HepG2 (cell line): ENCODE results near the gene PLCG1. TPM values are rescaled to one million over a fixed set of nuclear protein-coding genes. Genes with fewer than 3 reads are reported as not detected.

Experiments
- ATAC-seq: fragments of 200-7000 bp; cut with Tn5 transposase; 3 replicates; pipeline ENCODE4 v1.9.1; 2020; ENCODE audit warnings: mild to moderate bottlenecking, moderate library complexity
- BruUV-seq: library from RNA; stranded (reverse); fragments of 400-500 nt; replicated peaks from 2 replicates; lab custom pipeline; 2021; lab: Mats Ljungman, UMichigan
- CTCF ChIA-PET: fragments of 300-600 bp; formaldehyde crosslinking; extraction: SDS; loops from one replicate; lab custom pipeline; 2021; ENCODE audit warnings: low total read pairs, inconsistent platforms, low intra/inter-chr PET ratio; lab: Yijun Ruan, JAX
- POLR2A ChIA-PET: fragments of 350-600 bp; sonication (Branson Sonifier 250); formaldehyde crosslinking; loops from one replicate; lab custom pipeline; 2020; ENCODE audit warnings: antibody characterized with exemption, inconsistent platforms; lab: Yijun Ruan, JAX
- DNase-seq: peaks from one replicate; pipeline ENCODE4 v3.0.0-alpha.2; 2015; ENCODE audit warnings: low spot score
- FAIRE-seq: peaks from 3 replicates; lab custom pipeline; 2011; peaks lifted over from hg19 to GRCh38; lab: Jason Lieb, UNC
- H2AFZ ChIP-seq: one replicate; pipeline ENCODE4 v1.6.1; 2011; ENCODE audit warnings: low read length, inconsistent platforms
- H3K27ac ChIP-seq: fragments of 300-600 bp; 3 replicates; pipeline ENCODE4 v1.8.0; 2011; ENCODE audit warnings: mixed run types, mild to moderate bottlenecking, mixed read lengths, low read length, inconsistent platforms; ENCODE audit not compliant: insufficient read depth; ENCODE audit errors: extremely low read length
- H3K27me3 ChIP-seq, 2 experiments: fragments of 200-600 bp in 1 of 2; 2 replicates in 1 of 2; 3 replicates in 1 of 2; pipeline versions ENCODE4 v1.6.0 to v1.8.0; 2011; ENCODE audit warnings: low read length in 2 of 2, mild to moderate bottlenecking in 2 of 2, moderate library complexity in 2 of 2, inconsistent platforms in 1 of 2; ENCODE audit not compliant: insufficient read depth in 2 of 2, control insufficient read depth in 1 of 2
- H3K36me3 ChIP-seq, 2 experiments: fragments of 200-600 bp in 1 of 2; replicated peaks in 1 of 2; 2 replicates in 1 of 2; 3 replicates in 1 of 2; pipeline versions ENCODE4 v1.5.1 to v1.8.0; 2011; ENCODE audit warnings: low read length in 2 of 2, inconsistent platforms in 1 of 2; ENCODE audit not compliant: insufficient read depth in 2 of 2, control insufficient read depth in 1 of 2
- H3K4me1 ChIP-seq: 2 replicates; pipeline ENCODE4 v1.5.1; 2012; ENCODE audit warnings: low read length, inconsistent platforms; ENCODE audit not compliant: insufficient read depth
- H3K4me2 ChIP-seq: 2 replicates; pipeline ENCODE4 v1.6.0; 2011; ENCODE audit warnings: low read depth, low read length, inconsistent platforms
- H3K4me3 ChIP-seq, 3 experiments: fragments of 200-600 bp in 1 of 3; sonication (generic), shearing (Covaris generic) in 1 of 3; replicated peaks in 1 of 3; 2 replicates each; pipeline ENCODE4 v1.5.1; 2011 to 2016; ENCODE audit warnings: low read length in 3 of 3, inconsistent platforms in 2 of 3, low read depth in 2 of 3, mild to moderate bottlenecking in 2 of 3, control low read depth in 1 of 3, mixed read lengths in 1 of 3; ENCODE audit not compliant: insufficient read depth in 1 of 3
- H3K79me2 ChIP-seq: one replicate; pipeline ENCODE4 v1.6.1; 2011; ENCODE audit warnings: low read length, inconsistent platforms; ENCODE audit not compliant: insufficient read depth
- H3K9ac ChIP-seq: 2 replicates; pipeline ENCODE4 v1.6.0; 2011; ENCODE audit warnings: mild to moderate bottlenecking, low read depth, low read length, inconsistent platforms; ENCODE audit not compliant: insufficient read depth
- H3K9me3 ChIP-seq: 2 replicates; pipeline ENCODE4 v1.5.1; 2012; ENCODE audit warnings: mild to moderate bottlenecking, low read length
- H4K20me1 ChIP-seq: 2 replicates; pipeline ENCODE4 v1.6.0; 2011; ENCODE audit warnings: inconsistent platforms, mild to moderate bottlenecking, low read length, moderate library complexity; ENCODE audit not compliant: insufficient read depth
- HNRNPLL ChIP-seq: fragments of 200-400 bp; formaldehyde crosslinking; IDR thresholded peaks from 2 replicates; pipeline ENCODE4 v1.6.1; 2017; ENCODE audit warnings: mild to moderate bottlenecking, low read depth, low read length; ENCODE audit not compliant: poor library complexity, severe bottlenecking
- KAT2B ChIP-seq: fragments of 150-350 bp; IDR thresholded peaks from 2 replicates; pipeline ENCODE4 v1.6.1; 2014; ENCODE audit warnings: low read depth, low read length, borderline replicate concordance
- POLR2A ChIP-seq, 2 experiments: IDR thresholded peaks; 2 replicates each; pipeline ENCODE4 v1.6.1; 2011; ENCODE audit warnings: low read depth in 2 of 2, low read length in 2 of 2, mild to moderate bottlenecking in 1 of 2, moderate library complexity in 1 of 2; ENCODE audit not compliant: insufficient read depth in 1 of 2
- RBM22 ChIP-seq: fragments of 200-400 bp; formaldehyde crosslinking; optimal IDR thresholded peaks from 2 replicates; pipeline ENCODE3; 2017; ENCODE audit warnings: mild to moderate bottlenecking, low read length, moderate library complexity
- ZMAT3 ChIP-seq: sonication (generic); formaldehyde crosslinking; conservative IDR thresholded peaks from 2 replicates; pipeline ENCODE4 v1.7.0; 2021; ENCODE audit warnings: missing genetic modification reagents
- ZNF232 ChIP-seq: sonication (generic); formaldehyde crosslinking; IDR thresholded peaks from 2 replicates; pipeline ENCODE4 v1.4.0; 2020; ENCODE audit warnings: missing genetic modification reagents, borderline replicate concordance
- ZNF260 ChIP-seq: sonication (generic); formaldehyde crosslinking; IDR thresholded peaks from 2 replicates; pipeline ENCODE4 v1.4.0; 2020; ENCODE audit warnings: missing genetic modification reagents, low read depth, mild to moderate bottlenecking, borderline replicate concordance
- ZNF773 ChIP-seq: sonication (generic); formaldehyde crosslinking; IDR thresholded peaks from 2 replicates; pipeline ENCODE4 v1.4.0; 2020; ENCODE audit warnings: missing genetic modification reagents, borderline replicate concordance
- WGBS: methylation state at CpG from one replicate; pipeline ENCODE4 v1.1.6; 2017; ENCODE audit warnings: low lambda C conversion rate; 5-methylcytosine and 5-hydroxymethylcytosine counted together
- in situ Hi-C: cut with HindIII; loops from 2 replicates; pipeline ENCODE4 v1.10.0; 2017; ENCODE audit warnings: low pct_unique_long_range_greater_than_20kb; ENCODE audit not compliant: extremely low pct_ligation_motif_present
- intact Hi-C: fragments of 100-400 bp; cut with micrococcal nuclease; formaldehyde crosslinking; loops from one replicate; pipeline ENCODE4 v1.10.0; 2022; ENCODE audit not compliant: unreplicated experiment
- polyA plus RNA-seq, 8 experiments: library from polyadenylated mRNA; depleted of rRNA in 3 of 8; stranded (reverse) in 7 of 8; unstranded in 1 of 8; fragments of >200 nt; fragmentation: Illumina TruSeq in 4 of 8; extraction: Trizol in 4 of 8; gene quantifications; 2 replicates each; pipeline versions ENCODE4 v1.2.1 to v1.2.3, GENCODE V29; 2011 to 2016; ENCODE audit warnings: low read depth in 4 of 8, missing spikeins in 1 of 8, mixed read lengths in 1 of 8; ENCODE audit not compliant: insufficient read depth in 1 of 8
- total RNA-seq, 5 experiments: library from RNA; depleted of rRNA; stranded (reverse); fragments of >200 nt; fragmentation: Illumina TruSeq; extraction: Trizol; gene quantifications; 2 replicates each; pipeline ENCODE4 v1.2.3, GENCODE V29; 2016; ENCODE audit warnings: low read depth in 1 of 5
- TF ChIP-seq, protein P1 (sequence below): sonication (generic); formaldehyde crosslinking; IDR thresholded peaks from 2 replicates; pipeline ENCODE4 v1.5.0; 2020; ENCODE audit warnings: mild to moderate bottlenecking, missing genetic modification reagents, borderline replicate concordance

PLCG1 gene
- total and polyA plus RNA-seq, 2 of the 13 experiments (the other 11 are each of a cell fraction or from before 2014, with no cell fraction given), result 85.3 to 158 TPM

GRCh38 chr20:41100001-41100480 lies 37.3 kb upstream of the PLCG1 start:
- TF ChIP-seq ZNF232 (CRISPR knock-in tag) (no peak), ZMAT3 (no peak), ZNF773 (CRISPR knock-in tag) (no peak), POLR2A (IDR thresholded peaks at IDR 0.05; ENCODE audit: insufficient read depth in 1 of 2, low read depth in 2 of 2, low read length in 2 of 2) (peak in 1 of 2 experiments; percentile 39; a peak in 1 of 4 replicates), HNRNPLL (no peak), RBM22 (peak; percentile 92), ZNF260 (CRISPR knock-in tag) (no peak), KAT2B (no peak)
- TF ChIP-seq, protein P1, sequence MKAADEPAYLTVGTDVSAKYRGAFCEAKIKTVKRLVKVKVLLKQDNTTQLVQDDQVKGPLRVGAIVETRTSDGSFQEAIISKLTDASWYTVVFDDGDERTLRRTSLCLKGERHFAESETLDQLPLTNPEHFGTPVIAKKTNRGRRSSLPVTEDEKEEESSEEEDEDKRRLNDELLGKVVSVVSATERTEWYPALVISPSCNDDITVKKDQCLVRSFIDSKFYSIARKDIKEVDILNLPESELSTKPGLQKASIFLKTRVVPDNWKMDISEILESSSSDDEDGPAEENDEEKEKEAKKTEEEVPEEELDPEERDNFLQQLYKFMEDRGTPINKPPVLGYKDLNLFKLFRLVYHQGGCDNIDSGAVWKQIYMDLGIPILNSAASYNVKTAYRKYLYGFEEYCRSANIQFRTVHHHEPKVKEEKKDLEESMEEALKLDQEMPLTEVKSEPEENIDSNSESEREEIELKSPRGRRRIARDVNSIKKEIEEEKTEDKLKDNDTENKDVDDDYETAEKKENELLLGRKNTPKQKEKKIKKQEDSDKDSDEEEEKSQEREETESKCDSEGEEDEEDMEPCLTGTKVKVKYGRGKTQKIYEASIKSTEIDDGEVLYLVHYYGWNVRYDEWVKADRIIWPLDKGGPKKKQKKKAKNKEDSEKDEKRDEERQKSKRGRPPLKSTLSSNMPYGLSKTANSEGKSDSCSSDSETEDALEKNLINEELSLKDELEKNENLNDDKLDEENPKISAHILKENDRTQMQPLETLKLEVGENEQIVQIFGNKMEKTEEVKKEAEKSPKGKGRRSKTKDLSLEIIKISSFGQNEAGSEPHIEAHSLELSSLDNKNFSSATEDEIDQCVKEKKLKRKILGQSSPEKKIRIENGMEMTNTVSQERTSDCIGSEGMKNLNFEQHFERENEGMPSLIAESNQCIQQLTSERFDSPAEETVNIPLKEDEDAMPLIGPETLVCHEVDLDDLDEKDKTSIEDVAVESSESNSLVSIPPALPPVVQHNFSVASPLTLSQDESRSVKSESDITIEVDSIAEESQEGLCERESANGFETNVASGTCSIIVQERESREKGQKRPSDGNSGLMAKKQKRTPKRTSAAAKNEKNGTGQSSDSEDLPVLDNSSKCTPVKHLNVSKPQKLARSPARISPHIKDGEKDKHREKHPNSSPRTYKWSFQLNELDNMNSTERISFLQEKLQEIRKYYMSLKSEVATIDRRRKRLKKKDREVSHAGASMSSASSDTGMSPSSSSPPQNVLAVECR, result no peak

More at GRCh38 chr20:41100001-41100480, 37.3 kb upstream of the PLCG1 start:
- Histone ChIP-seq H3K79me2 (no peaks in the 10 kb centered on the region), H3K36me3 (peaks cover 39 to 86% of the 10 kb centered on the region in 2 experiments), H3K9me3 (no peaks in the 10 kb centered on the region), H3K4me3 (no peak overlapping the region), H3K4me2 (no peak overlapping the region), H2AFZ (no peak overlapping the region), H3K4me1 (0 out of 2 replicates have a peak, but pooled peaks cover 5% of the 10 kb centered on the region), H3K9ac (no peak overlapping the region), H4K20me1 (no peaks in the 10 kb centered on the region), H3K27me3 (no peaks in the 10 kb centered on the region), H3K27ac (no peak overlapping the region)
- ChIA-PET POLR2A (no interaction called here), CTCF (interaction anchor here (1.9 kb wide), 1 partner anchor 109 kb away, joined by 4 read pairs; no protein-coding TSS in a partner anchor)
- in situ Hi-C loops, result no loop called here
- WGBS, result 97% methylated on average over 9 of the region's 9 CpGs
- ATAC-seq (no peak), FAIRE-seq (no peak), DNase-seq (no peak)
- BruUV-seq, result no TSS peak
- intact Hi-C loops, result no loop called here
